Activated T-cell treated with anti-CD3 and anti-CD28 coated beads for 24 hours (primary cell): ENCODE measurements around the gene ATXN7L1.
"Not testable (repeated sequence)": the region's sequence is repeated elsewhere in the genome, so short reads cannot be mapped to it uniquely, and the experiment has no call there.

Experiments
- DNase-seq: peaks from one replicate; pipeline ENCODE4 v3.0.0-alpha.2; 2020; ENCODE audit warnings: low read depth

Gene ATXN7L1

DNA sequence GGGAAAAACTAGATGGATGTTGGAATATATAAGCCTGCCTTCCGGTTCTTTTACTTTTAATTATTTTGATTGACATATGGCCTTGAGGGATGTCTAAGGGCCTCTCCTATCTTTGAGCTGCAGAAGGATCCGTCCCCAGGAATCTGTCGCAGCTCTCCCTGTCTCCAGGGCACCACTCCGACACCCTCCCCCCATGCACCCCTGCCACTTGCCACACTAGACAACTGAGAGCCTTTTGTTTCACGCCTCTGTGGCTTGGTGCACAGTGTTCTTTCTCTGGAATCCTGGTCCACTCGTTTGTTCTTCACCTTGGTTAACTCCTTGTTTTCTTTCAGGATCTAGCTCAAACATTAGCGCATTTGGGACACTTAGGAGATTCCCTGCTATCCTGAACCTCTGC is 171.0 kb downstream of the ATXN7L1 start:
- DNase-seq, result no peak

DNA sequence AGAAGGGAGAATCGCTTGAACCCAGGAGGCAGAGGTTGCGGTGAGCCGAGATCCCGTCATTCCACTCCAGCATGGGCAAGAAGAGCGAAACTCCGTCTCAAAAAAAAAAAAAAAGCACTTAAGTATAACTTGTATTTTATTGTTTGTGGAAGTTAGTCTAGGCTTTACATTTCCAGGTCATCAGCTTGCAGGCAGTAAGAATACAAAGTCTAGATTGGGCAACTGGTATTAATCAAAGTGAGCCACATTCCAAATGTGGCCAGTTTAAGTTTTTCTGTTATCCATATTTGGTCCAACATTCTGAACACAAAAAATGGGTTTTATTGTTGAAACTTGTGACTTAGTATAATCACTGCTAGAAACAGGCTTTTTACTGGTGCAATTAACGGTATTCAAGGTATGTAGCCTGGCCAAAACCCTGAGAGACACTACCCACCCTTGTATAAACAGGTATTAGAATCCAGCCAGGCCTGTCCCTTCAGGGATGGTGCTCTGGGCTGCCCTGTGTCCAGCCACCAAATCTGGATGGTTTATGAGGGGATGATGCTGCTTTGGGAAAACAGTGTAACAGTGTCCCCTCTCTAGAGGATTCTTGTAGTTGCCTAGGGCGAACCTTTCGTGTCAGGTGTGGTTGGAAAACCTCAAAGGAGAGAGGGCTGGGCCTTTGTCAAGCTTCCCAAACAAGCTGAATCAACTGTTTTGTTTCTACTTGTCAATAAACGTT is 173.0 kb downstream of the ATXN7L1 start:
- DNase-seq, result no peak

GRCh38 chr7:105699568-105700236 is 176.7 kb downstream of the ATXN7L1 start:
- no peak for DNase-seq

GRCh38 chr7:105698531-105698930 is 177.9 kb downstream of the ATXN7L1 start:
- no peak for DNase-seq

DNA sequence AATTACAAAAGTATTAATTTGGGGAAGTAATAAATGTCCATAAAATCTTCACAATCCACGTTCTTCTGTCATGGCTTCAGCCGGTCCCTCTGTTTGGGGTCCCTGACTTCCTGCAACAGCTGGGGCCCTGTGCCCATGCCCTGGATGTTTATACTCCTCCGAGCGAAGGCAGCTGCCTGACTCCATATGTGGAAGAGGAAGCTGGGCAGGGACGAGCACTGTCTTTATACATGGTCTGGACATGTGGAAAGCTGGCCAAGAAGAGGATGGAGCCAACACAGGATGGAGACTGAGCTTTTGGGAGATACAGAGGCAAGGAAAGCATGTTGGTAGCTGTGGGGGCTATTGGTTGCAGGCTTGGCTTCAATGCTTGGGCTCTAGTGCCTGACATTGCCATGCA is 178.6 kb downstream of the ATXN7L1 start:
- no peak for DNase-seq

- not testable (repeated sequence) for DNase-seq
These were observed 179.2 kb downstream of the ATXN7L1 start for GRCh38 chr7:105697169-105697568.

- no peak for DNase-seq
These were observed 182.8 kb downstream of the ATXN7L1 start for GRCh38 chr7:105693576-105693975.

DNA sequence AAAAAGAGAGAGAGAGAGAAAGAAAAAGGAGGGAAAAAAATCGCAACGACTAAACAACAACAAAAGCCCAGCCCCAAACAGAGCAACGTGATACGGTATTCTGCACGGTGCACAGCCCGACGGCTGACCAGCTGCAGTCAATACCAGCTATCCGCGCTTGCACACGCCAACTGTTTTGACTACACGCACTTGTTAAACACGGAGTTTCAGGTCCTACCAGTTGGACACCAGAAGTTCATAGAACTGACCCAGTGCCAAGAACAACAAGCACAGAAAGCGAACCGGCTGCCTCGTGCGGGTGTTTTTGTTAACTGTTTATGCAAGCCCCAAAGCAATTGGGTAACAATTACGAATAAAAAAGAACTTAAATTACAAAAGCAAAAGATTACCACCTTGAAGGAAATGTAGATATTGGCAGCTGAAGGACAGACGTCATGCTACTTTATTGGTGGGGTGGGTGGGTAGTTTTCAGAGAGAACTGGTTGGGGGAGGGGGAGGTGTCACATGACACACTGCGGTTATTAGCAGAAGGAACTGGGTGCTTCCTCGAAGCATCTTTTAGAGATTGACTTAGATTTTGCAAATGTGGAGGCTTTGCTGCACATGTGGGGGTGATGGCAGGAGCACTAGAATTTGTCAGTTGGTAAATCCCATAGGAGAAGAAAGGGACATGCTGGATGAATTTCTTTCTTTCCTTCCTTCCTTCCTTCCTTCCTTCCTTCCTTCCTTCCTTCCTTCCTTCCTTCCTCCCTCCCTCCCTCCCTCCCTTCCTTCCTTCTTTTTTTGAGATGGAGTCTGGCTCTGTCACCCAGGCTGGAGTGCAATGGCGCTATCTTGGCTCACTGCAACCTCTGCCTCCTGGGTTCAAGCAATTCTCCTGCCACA is 184.5 kb downstream of the ATXN7L1 start:
- peak; percentile 45 for DNase-seq

DNA sequence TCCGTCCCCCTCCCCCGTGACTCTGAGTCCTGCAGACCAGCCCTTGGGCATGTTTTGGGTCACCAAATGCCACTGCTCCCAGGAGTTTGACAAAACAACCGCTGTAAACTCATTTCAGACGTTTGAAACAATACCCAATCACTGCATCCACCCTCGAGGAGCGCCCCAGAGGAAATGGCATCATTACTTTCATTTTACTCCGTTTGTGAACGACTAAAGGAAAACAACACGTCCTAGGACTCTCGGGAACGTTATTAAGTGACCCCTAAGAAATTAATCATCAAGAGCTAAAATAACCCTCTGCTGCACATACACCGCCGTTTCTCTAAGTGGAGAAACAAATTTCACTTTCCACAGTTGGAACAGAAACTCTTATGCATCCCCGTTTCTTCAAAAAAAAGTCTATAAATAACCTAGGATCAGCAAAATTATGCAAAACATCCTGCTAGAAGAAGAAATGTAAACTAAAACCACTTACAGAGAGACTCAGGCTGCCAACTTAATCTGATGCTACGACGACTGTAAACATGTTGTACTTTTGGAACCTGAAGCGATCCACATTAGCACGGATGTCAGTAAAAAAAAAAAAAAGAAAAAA is 185.2 kb downstream of the ATXN7L1 start:
- DNase-seq, result no peak

DNA sequence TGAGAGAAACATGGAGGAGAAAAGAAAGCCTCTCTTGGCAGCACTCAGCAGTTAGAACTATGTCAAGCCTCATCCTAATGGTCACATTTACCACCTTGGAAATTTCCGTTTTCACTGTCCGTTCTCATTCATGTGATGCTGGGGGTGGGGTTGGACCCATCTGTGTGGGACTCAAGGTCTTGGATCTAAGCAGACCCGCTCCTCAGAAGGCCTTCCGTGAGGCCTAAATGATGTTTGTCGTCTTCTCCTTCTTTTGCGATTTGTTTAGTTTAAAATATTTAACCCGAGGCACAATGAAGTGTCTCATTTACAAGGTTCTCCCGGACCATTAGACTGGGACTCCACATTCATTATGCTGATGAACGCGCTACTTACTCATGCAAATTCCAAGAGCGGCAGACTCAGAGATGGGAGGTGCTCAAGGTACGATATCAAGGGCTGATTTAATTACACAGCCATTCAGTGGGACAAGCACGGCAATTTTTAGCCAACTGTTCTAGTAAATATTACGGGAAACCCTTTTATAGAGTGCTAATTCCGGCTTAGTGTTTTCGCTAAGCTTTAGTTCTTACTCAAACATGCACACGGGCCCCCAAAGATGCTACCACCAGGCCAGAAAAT is 186.0 kb downstream of the ATXN7L1 start:
- no peak for DNase-seq

DNA sequence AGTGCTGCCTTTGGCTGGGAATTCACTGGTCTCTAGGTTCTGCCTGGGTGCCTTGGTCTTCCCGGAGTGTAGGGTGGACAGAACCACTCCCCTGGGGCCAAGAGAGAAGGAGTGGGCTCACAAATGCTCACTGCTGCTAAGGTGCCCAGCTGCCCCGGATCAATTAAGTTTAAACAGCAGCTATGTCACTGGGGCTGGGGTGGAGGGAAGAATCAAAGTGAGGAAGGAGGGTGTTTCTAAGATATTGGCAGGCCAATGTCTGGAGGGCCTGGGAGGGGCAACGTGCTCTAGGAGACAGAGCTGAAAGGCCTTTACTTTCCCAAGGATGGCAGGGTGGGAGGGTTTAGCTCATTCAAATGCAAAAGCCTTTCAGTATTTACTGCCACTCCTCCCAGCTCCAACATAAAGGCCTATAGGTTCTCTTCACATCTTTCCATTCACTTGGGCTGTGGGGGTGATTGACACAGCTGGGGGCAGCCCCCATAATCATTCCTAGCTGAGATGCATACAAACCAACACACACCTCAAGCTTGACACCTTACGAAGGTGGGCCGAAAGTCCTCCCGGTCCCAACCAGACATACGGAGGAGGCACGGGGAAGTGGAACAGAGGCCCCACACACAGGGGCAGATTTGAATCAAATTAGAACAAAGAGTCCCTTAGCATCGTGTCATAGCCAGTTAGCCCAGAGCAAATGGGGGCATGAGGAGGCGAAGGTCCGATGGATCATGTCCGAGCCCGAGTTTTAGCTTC is 187.2 kb downstream of the ATXN7L1 start:
- DNase-seq, result no peak

DNA sequence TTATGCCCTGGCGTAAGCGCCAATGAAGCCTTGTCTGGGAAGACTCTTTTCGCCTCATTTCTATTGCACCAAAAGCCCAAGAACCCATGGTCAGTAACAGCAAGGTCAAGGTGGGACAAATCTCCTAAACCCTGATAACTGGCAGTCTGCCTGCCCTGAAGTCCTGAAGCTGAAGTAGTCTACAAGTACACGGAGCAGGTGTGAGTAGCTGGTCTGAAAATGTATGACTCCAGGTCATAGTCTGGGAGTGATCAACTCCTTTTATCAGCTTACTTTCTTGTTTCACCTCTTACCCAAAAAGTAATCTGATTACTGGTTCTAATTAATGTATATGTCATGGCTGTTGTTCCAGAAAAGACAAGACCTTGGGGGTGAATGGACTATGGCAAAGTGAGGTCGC is 187.8 kb downstream of the ATXN7L1 start:
- DNase-seq, result no peak

- DNase-seq, result no peak
These were observed 191.2 kb downstream of the ATXN7L1 start for GRCh38 chr7:105685161-105685560.

DNA sequence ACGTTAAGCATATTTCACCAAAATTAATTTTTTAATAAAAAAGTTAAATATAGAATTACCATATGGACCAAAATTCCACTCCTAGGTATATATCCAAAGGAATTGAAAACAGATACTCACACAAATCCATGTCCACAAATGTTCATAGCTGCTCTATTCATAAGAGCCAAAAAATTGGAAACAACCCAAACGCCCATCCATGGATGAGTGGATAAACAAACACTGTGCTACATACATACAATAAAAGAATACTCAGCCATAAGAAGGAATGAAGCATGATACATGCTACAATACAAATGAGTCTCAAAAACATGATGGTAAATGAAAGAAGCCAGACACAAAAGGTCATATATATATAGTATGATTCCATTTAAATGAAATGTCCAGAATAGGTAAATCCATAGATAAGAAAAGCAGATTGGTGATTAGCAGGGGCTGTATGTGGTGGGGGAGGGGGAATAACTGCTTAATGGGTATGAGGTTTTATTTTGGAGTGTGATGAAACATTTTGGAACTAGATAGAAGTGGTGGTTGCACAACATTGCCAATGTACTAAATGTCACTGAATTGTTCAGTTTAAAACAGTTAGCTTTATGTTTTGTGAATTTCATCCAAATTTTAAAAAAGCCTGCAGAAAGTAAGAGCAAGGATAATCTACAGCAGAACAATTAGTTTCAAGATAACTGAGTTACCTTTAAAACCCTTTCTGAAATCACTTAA is 193.9 kb downstream of the ATXN7L1 start:
- DNase-seq, result no peak

- no peak for DNase-seq
These were observed 195.8 kb downstream of the ATXN7L1 start for GRCh38 chr7:105680505-105681187.

GRCh38 chr7:105678811-105679495 is 197.4 kb downstream of the ATXN7L1 start:
- DNase-seq, result no peak

DNA sequence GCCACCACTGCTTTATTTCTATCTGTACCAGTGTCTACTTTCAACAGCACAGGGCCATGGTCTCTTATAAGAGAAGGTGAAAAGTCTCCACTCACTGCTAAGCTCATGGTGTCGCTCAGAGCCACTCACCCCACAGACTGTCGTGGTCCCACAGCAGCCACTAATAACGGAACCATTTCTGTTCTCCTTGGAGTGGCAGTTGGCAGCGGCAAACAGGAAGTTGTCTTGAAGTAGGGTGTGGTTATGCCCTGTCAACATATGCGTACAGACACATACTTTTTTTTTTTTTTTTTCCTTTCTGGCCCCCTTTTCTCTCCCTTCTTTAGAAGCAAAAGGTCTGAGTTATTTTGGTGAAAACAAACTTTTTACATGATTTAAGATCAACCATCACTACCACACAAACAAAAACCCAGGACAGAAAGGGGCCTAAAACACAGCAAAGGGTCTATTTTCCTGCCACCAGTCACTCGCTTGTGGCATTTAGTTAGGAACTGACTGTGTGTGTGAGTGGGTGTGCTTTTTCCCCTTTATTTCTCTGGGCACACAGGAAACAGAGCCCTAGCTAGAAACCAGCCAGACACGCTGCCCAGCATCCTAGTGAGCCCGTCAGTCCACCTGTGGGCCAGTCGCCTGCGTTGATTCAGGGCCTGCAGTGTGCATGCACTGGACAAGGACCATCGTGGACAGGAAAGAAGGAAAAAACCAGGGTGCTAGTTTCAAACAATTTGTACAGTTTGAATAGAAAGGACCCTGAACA is 198.4 kb downstream of the ATXN7L1 start:
- DNase-seq, result peak; percentile 26

GRCh38 chr7:105677410-105677730 is 199.0 kb downstream of the ATXN7L1 start:
- DNase-seq, result no peak

- peak; percentile 32 for DNase-seq
These were observed 200.4 kb downstream of the ATXN7L1 start for GRCh38 chr7:105675934-105676371.
